ENCODE results near the gene GNPNAT1.

The GNPNAT1 gene

GRCh38 chr14:52791223-52792096 is at the start of gene GNPNAT1:
Gene GNPNAT1, minus strand, starts transcription at chr14:52791607. Its CDS starts 6,957 bp downstream, at chr14:52784650.
- DNase-seq = peak; percentile 57 to 86 (median 80)

GRCh38 chr14:52840877-52841276 is 49.5 kb upstream of the GNPNAT1 start:
- no peak for DNase-seq

- DNase-seq = no peak
Measured at GRCh38 chr14:52837451-52837850, 46.0 kb upstream of the GNPNAT1 start.

GRCh38 chr14:52836063-52836462 is 44.7 kb upstream of the GNPNAT1 start:
- no peak for DNase-seq

GRCh38 chr14:52835122-52835903 is 43.9 kb upstream of the GNPNAT1 start:
- DNase-seq = no peak

- DNase-seq = no peak
Measured at GRCh38 chr14:52834440-52834842, 43.0 kb upstream of the GNPNAT1 start.

GRCh38 chr14:52833891-52834290 is 42.5 kb upstream of the GNPNAT1 start:
- DNase-seq = no peak

- DNase-seq = no peak
Measured at GRCh38 chr14:52829527-52830185, 38.2 kb upstream of the GNPNAT1 start.

GRCh38 chr14:52827426-52827825 is 36.0 kb upstream of the GNPNAT1 start:
- no peak for DNase-seq

GRCh38 chr14:52825085-52825484 is 33.7 kb upstream of the GNPNAT1 start:
- no peak for DNase-seq

- no peak for DNase-seq
Measured at GRCh38 chr14:52824462-52824861, 33.1 kb upstream of the GNPNAT1 start.

- DNase-seq = no peak
Measured at GRCh38 chr14:52821805-52822250, 30.4 kb upstream of the GNPNAT1 start.

GRCh38 chr14:52808101-52808500 is 16.7 kb upstream of the GNPNAT1 start:
- no peak for DNase-seq

- no peak for DNase-seq
Measured at GRCh38 chr14:52806115-52806514, 14.7 kb upstream of the GNPNAT1 start.

- no peak for DNase-seq
Measured at GRCh38 chr14:52802597-52802996, 11.2 kb upstream of the GNPNAT1 start.

- no peak for DNase-seq
Measured at GRCh38 chr14:52801014-52801712, 9.8 kb upstream of the GNPNAT1 start.

GRCh38 chr14:52798826-52799225 is 7.4 kb upstream of the GNPNAT1 start:
- no peak for DNase-seq

- no peak for DNase-seq
Measured at GRCh38 chr14:52797653-52798052, 6.2 kb upstream of the GNPNAT1 start.

- DNase-seq = no peak
Measured at GRCh38 chr14:52793061-52793460, 1.7 kb upstream of the GNPNAT1 start.

GRCh38 chr14:52792097-52792415 is 649 bp upstream of the GNPNAT1 start:
- DNase-seq = no peak

GRCh38 chr14:52790756-52791222 is 618 bp downstream of the GNPNAT1 start:
- DNase-seq = no peak

- DNase-seq = no peak
Measured at GRCh38 chr14:52790011-52790755, 1.2 kb downstream of the GNPNAT1 start.
